ENCODE measurements around the gene PRRC1. TPM values are rescaled to one million over a fixed set of nuclear protein-coding genes. Genes with fewer than 3 reads are reported as not detected.

The PRRC1 gene
- total RNA-seq (10 to 100 TPM; 11.5 to 37.7 (median 23.5) TPM), polyA plus RNA-seq (10 to 100 TPM; 10.3 to 17.7 TPM)
- long read RNA-seq, donor 1, full-length matches to known transcripts, result 12 of 17 reads
- long read RNA-seq, donor 1, partial matches to known transcripts, result 4 of 17 reads
- long read RNA-seq, donor 1, other reads (novel, unspliced or antisense), result 1 of 17 reads
- long read RNA-seq, donor 2, full-length matches to known transcripts, result 14 of 25 reads
- long read RNA-seq, donor 2, partial matches to known transcripts, result 8 of 25 reads
- long read RNA-seq, donor 2, other reads (novel, unspliced or antisense), result 3 of 25 reads
- long read RNA-seq, donor 3, full-length matches to known transcripts, result 11 of 16 reads
- long read RNA-seq, donor 3, partial matches to known transcripts, result 5 of 16 reads
- long read RNA-seq, donor 3, other reads (novel, unspliced or antisense), result 0 of 16 reads

GRCh38 chr5:127517480-127518318 lies at the start of gene PRRC1:
Gene PRRC1, plus strand, starts transcription at chr5:127517640. Its CDS starts 5,840 bp downstream, at chr5:127523480.
- peaks cover 0 to 3% (median 0%) of the 10 kb centered on the region in 9 donors for H3K27me3 ChIP-seq
- peaks cover 0 to 30% (median 17%) of the 10 kb centered on the region in 12 donors for H3K4me1 ChIP-seq
- TF ChIP-seq CTCF (IDR thresholded peaks at IDR 0.05) (no peak), POLR2A (IDR thresholded peaks at IDR 0.05) (peak in 1 of 2 donors; percentile 78)
- H3K4me3 ChIP-seq, result peak within 1 kb of the TSS; percentile 63 to 99 (median 97)
- WGBS, 4 donors, result 0% methylated on average over 45 to 80 of the region's 80 CpGs
- H3K36me3 ChIP-seq, result peaks cover 0 to 11% (median 0%) of the 10 kb centered on the region in 9 donors
- H3K27ac ChIP-seq, result peak within 1 kb of the TSS in 11 of 12 donors; percentile 15 to 86 (median 77)
- DNase-seq, result peak; percentile 77 to 91 (median 84)
- peaks cover 0 to 14% (median 6%) of the 10 kb centered on the region in 12 donors for H3K9me3 ChIP-seq
- intact Hi-C loops (cut with DNase I), result no loop called here
- ATAC-seq, result peak; percentile 80 to 97 (median 96)

GRCh38 chr5:127471211-127471610 lies 46.2 kb upstream of the PRRC1 start:
- Histone ChIP-seq H3K9me3 (no peaks in the 10 kb centered on the region), H3K4me1 (no peaks in the 10 kb centered on the region), H3K36me3 (no peaks in the 10 kb centered on the region), H3K27ac (no peak overlapping the region), H3K4me3 (no peak overlapping the region), H3K27me3 (peaks cover 0 to 7% (median 0%) of the 10 kb centered on the region in 9 donors)
- DNase-seq, result no peak
- intact Hi-C loops (cut with DNase I), result no loop called here
- no peak for TF ChIP-seq POLR2A (IDR thresholded peaks at IDR 0.05)
- TF ChIP-seq CTCF (IDR thresholded peaks at IDR 0.05), result no peak
- no peak for ATAC-seq
- WGBS, 4 donors, result 47 to 64% (median 63%) methylated on average over 2 of the region's 2 CpGs

GRCh38 chr5:127472700-127473099 lies 44.7 kb upstream of the PRRC1 start:
- H3K27me3 ChIP-seq, result peaks cover 0 to 7% (median 0%) of the 10 kb centered on the region in 9 donors
- H3K4me1 ChIP-seq, result no peaks in the 10 kb centered on the region
- TF ChIP-seq POLR2A (IDR thresholded peaks at IDR 0.05), result no peak
- H3K36me3 ChIP-seq, result no peaks in the 10 kb centered on the region
- no peak overlapping the region for H3K4me3 ChIP-seq
- no peak overlapping the region for H3K27ac ChIP-seq
- no peak for DNase-seq
- no peak for ATAC-seq
- 91 to 95% (median 93%) methylated on average over 3 of the region's 3 CpGs for WGBS, 4 donors
- no peaks in the 10 kb centered on the region for H3K9me3 ChIP-seq
- intact Hi-C loops (cut with DNase I), result no loop called here

- no peak for DNase-seq
- no peak overlapping the region for H3K27ac ChIP-seq
- H3K9me3 ChIP-seq, result no peaks in the 10 kb centered on the region
- intact Hi-C loops (cut with DNase I), result loop anchor here in 1 of 10 donors (10.0 kb wide), 1 partner anchor 652 kb away; no protein-coding TSS in a partner anchor
- ATAC-seq, result no peak
- H3K4me1 ChIP-seq, result no peaks in the 10 kb centered on the region
- no peak overlapping the region for H3K4me3 ChIP-seq
- H3K27me3 ChIP-seq, result peaks cover 0 to 17% (median 0%) of the 10 kb centered on the region in 9 donors
- no peak for TF ChIP-seq CTCF (IDR thresholded peaks at IDR 0.05)
- no peak for TF ChIP-seq POLR2A (IDR thresholded peaks at IDR 0.05)
- H3K36me3 ChIP-seq, result no peaks in the 10 kb centered on the region
- WGBS, 4 donors, result 80 to 91% (median 86%) methylated on average over 4 of the region's 4 CpGs
Observed at GRCh38 chr5:127486471-127486870, 31.0 kb upstream of the PRRC1 start.

Data from heart left ventricle (tissue), 16 donors.